Keratinocyte (primary cell): Measurements from ENCODE around the gene CSTB.

ENCODE experiments used
- EZH2 ChIP-seq: IDR thresholded peaks from one replicate; pipeline ENCODE4 v1.6.1; 2012; ENCODE audit warnings: inconsistent platforms, mild to moderate bottlenecking, low read length, moderate library complexity
- TF ChIP-seq, protein P1 (sequence below), 3 experiments: IDR thresholded peaks in 1 of 3; conservative IDR thresholded peaks in 1 of 3; optimal IDR thresholded peaks in 1 of 3; 2 replicates in 2 of 3; 3 replicates in 1 of 3; pipeline versions ENCODE3 to v1.5.1; 2011; ENCODE audit warnings: low read length in 3 of 3, mild to moderate bottlenecking in 3 of 3, moderate library complexity in 2 of 3, control low read depth in 1 of 3, inconsistent platforms in 1 of 3; ENCODE audit not compliant: insufficient read depth in 2 of 3; ENCODE audit errors: extremely low read depth in 1 of 3

DNA sequence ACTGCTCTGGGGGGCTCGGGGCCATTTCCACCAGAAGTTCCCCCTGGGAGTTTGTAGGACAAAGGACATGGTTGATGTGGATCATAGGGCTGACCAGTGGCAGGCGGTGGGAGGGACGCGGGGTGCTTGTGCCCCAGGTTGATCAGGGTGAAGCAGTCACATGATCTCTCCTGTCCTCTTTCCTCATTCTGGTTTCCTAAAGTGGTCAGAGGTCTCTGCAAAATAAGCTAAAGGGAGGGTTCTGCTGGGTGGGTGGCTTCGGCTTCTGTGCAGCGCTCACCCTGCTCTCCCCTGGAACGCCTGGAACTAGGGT lies 48.0 kb downstream of the CSTB start:
- TF ChIP-seq, protein P1, sequence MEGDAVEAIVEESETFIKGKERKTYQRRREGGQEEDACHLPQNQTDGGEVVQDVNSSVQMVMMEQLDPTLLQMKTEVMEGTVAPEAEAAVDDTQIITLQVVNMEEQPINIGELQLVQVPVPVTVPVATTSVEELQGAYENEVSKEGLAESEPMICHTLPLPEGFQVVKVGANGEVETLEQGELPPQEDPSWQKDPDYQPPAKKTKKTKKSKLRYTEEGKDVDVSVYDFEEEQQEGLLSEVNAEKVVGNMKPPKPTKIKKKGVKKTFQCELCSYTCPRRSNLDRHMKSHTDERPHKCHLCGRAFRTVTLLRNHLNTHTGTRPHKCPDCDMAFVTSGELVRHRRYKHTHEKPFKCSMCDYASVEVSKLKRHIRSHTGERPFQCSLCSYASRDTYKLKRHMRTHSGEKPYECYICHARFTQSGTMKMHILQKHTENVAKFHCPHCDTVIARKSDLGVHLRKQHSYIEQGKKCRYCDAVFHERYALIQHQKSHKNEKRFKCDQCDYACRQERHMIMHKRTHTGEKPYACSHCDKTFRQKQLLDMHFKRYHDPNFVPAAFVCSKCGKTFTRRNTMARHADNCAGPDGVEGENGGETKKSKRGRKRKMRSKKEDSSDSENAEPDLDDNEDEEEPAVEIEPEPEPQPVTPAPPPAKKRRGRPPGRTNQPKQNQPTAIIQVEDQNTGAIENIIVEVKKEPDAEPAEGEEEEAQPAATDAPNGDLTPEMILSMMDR (optimal IDR thresholded peaks at IDR 0.05 in 1 of 3, IDR thresholded peaks at IDR 0.05 in 1 of 3, conservative IDR thresholded peaks at IDR 0.05 in 1 of 3; ENCODE audit: extremely low read depth in 1 of 3, insufficient read depth in 2 of 3, low read length in 3 of 3), result no peak
- no peak for TF ChIP-seq EZH2
